Esophagus (tissue), 2 donors: ENCODE measurements around the gene UGT2B10. TPM values are rescaled to one million over a fixed set of nuclear protein-coding genes. Genes with fewer than 3 reads are reported as not detected.

Source experiments
- H3K27ac ChIP-seq, 2 donors: one replicate each; pipeline ENCODE4 v1.5.1; 2013; ENCODE audit warnings: low read depth in 2 of 2, mild to moderate bottlenecking in 2 of 2, inconsistent platforms in 1 of 2, low read length in 1 of 2, moderate library complexity in 1 of 2
- H3K27me3 ChIP-seq, 2 donors: one replicate each; pipeline ENCODE4 v1.6.1; 2013; ENCODE audit warnings: low read length in 2 of 2, control low read depth in 1 of 2, mild to moderate bottlenecking in 1 of 2; ENCODE audit not compliant: insufficient read depth in 2 of 2, control insufficient read depth in 1 of 2
- H3K36me3 ChIP-seq, 2 donors: one replicate each; pipeline ENCODE4 v1.6.1; 2013; ENCODE audit warnings: low read length in 1 of 2; ENCODE audit not compliant: control insufficient read depth in 2 of 2, insufficient read depth in 2 of 2
- H3K4me1 ChIP-seq, 2 donors: one replicate each; pipeline ENCODE4 v1.6.1; 2013; ENCODE audit warnings: low read length in 1 of 2; ENCODE audit not compliant: control insufficient read depth in 2 of 2, insufficient read depth in 2 of 2
- H3K4me3 ChIP-seq, 2 donors: one replicate each; pipeline ENCODE4 v1.5.1; 2013; ENCODE audit warnings: low read length in 2 of 2, mild to moderate bottlenecking in 2 of 2, low read depth in 1 of 2, moderate library complexity in 1 of 2
- H3K9me3 ChIP-seq, 2 donors: one replicate each; pipeline ENCODE4 v1.6.1; 2013; ENCODE audit warnings: mild to moderate bottlenecking in 2 of 2, low read depth in 1 of 2, low read length in 1 of 2, moderate library complexity in 1 of 2; ENCODE audit not compliant: control insufficient read depth in 2 of 2, insufficient read depth in 1 of 2
- WGBS, 2 donors: extraction: QIAGEN DNeasy Blood & Tissue Kit; methylation state at CpG; one replicate each; pipeline ENCODE4 v1.1.7; 2013; 5-methylcytosine and 5-hydroxymethylcytosine counted together
- polyA plus RNA-seq, 2 donors: library from polyadenylated mRNA; stranded (reverse); fragments of 200-250 nt; gene quantifications; one replicate each; pipeline ENCODE4 v1.2.3, GENCODE V29; 2013
- donor health status: healthy with polysubstance abuse.
- donor health status: Bipolar disorder and iron deficiency.

The UGT2B10 gene
- polyA plus RNA-seq, 2 donors, result not detected

- Histone ChIP-seq H3K9me3 (no peaks in the 10 kb centered on the region), H3K27ac (peak overlapping the region in 1 of 2 donors; percentile 15), H3K4me3 (no peak overlapping the region), H3K36me3 (no peaks in the 10 kb centered on the region), H3K27me3 (no peaks in the 10 kb centered on the region), H3K4me1 (no peaks in the 10 kb centered on the region)
- 49 to 53% methylated on average over 4 of the region's 4 CpGs for WGBS, 2 donors
These were observed 49.4 kb downstream of the UGT2B10 start for GRCh38 chr4:68865188-68865638.

GRCh38 chr4:68865760-68866159, 50.0 kb downstream of the UGT2B10 start:
- no peaks in the 10 kb centered on the region for H3K4me1 ChIP-seq
- no peaks in the 10 kb centered on the region for H3K36me3 ChIP-seq
- WGBS, 2 donors, result 64 to 73% methylated on average over 5 of the region's 5 CpGs
- no peak overlapping the region for H3K4me3 ChIP-seq
- no peaks in the 10 kb centered on the region for H3K9me3 ChIP-seq
- H3K27me3 ChIP-seq, result no peaks in the 10 kb centered on the region
- no peak overlapping the region for H3K27ac ChIP-seq

- no peak overlapping the region for H3K27ac ChIP-seq
- no peaks in the 10 kb centered on the region for H3K9me3 ChIP-seq
- no peak overlapping the region for H3K4me3 ChIP-seq
- H3K36me3 ChIP-seq, result no peaks in the 10 kb centered on the region
- H3K4me1 ChIP-seq, result no peaks in the 10 kb centered on the region
- WGBS, 2 donors, result 82 to 90% methylated on average over 8 of the region's 8 CpGs
- no peaks in the 10 kb centered on the region for H3K27me3 ChIP-seq
These were observed 53.5 kb downstream of the UGT2B10 start for GRCh38 chr4:68869274-68869773.

GRCh38 chr4:68871809-68872642, 56.2 kb downstream of the UGT2B10 start:
- 42 to 74% methylated on average over 2 of the region's 2 CpGs for WGBS, 2 donors
- no peak overlapping the region for H3K4me3 ChIP-seq
- H3K4me1 ChIP-seq, result no peaks in the 10 kb centered on the region
- no peaks in the 10 kb centered on the region for H3K36me3 ChIP-seq
- H3K27me3 ChIP-seq, result no peaks in the 10 kb centered on the region
- H3K9me3 ChIP-seq, result no peaks in the 10 kb centered on the region
- H3K27ac ChIP-seq, result no peak overlapping the region

GRCh38 chr4:68872643-68873502, 57.1 kb downstream of the UGT2B10 start:
- Histone ChIP-seq H3K4me1 (no peaks in the 10 kb centered on the region), H3K27ac (no peak overlapping the region)
- 61 to 63% methylated on average over 3 of the region's 3 CpGs for WGBS, 2 donors

GRCh38 chr4:68874507-68874906, 58.7 kb downstream of the UGT2B10 start:
- Histone ChIP-seq H3K27me3 (no peaks in the 10 kb centered on the region), H3K4me1 (no peaks in the 10 kb centered on the region), H3K27ac (no peak overlapping the region), H3K36me3 (no peaks in the 10 kb centered on the region), H3K4me3 (no peak overlapping the region), H3K9me3 (no peaks in the 10 kb centered on the region)

More at GRCh38 chr4:68872643-68873502, 57.1 kb downstream of the UGT2B10 start:
- Histone ChIP-seq H3K36me3 (no peaks in the 10 kb centered on the region), H3K9me3 (no peaks in the 10 kb centered on the region), H3K4me3 (no peak overlapping the region), H3K27me3 (no peaks in the 10 kb centered on the region)

GRCh38 chr4:68877555-68877954, 61.8 kb downstream of the UGT2B10 start:
- Histone ChIP-seq H3K9me3 (no peaks in the 10 kb centered on the region), H3K36me3 (no peaks in the 10 kb centered on the region), H3K27ac (no peak overlapping the region), H3K4me3 (no peak overlapping the region), H3K27me3 (no peaks in the 10 kb centered on the region), H3K4me1 (peaks cover 0 to 4% of the 10 kb centered on the region in 2 donors)
- 79 to 95% methylated on average over 5 of the region's 5 CpGs for WGBS, 2 donors

- H3K4me1 ChIP-seq, result peaks cover 0 to 4% of the 10 kb centered on the region in 2 donors
- 66 to 92% methylated on average over 2 of the region's 2 CpGs for WGBS, 2 donors
- no peak overlapping the region for H3K27ac ChIP-seq
- H3K36me3 ChIP-seq, result no peaks in the 10 kb centered on the region
- no peak overlapping the region for H3K4me3 ChIP-seq
- H3K27me3 ChIP-seq, result no peaks in the 10 kb centered on the region
- H3K9me3 ChIP-seq, result no peaks in the 10 kb centered on the region
These were observed 62.3 kb downstream of the UGT2B10 start for GRCh38 chr4:68878048-68878447.
